Vagina (tissue), 2 donors: Measurements from ENCODE around the gene SBK2. TPM values are rescaled to one million over a fixed set of nuclear protein-coding genes. Genes with fewer than 3 reads are reported as not detected.
A peak's percentile ranks its signal among the peaks of the same experiment; 100 is the strongest.

Source experiments
- DNase-seq, 2 donors: peaks; one replicate each; pipeline ENCODE4 v3.0.0-alpha.2; 2017; ENCODE audit errors: extremely low spot score in 2 of 2
- H3K27ac ChIP-seq: fragments of 200-600 bp; sonication (generic); one replicate; pipeline ENCODE4 v1.5.1; 2019
- H3K27me3 ChIP-seq: fragments of 200-600 bp; sonication (generic); one replicate; pipeline ENCODE4 v1.5.1; 2019
- H3K36me3 ChIP-seq, 2 donors: fragments of 200-600 bp; sonication (generic); one replicate each; pipeline ENCODE4 v1.5.1; 2017 to 2019
- H3K4me1 ChIP-seq: fragments of 200-600 bp; sonication (generic); one replicate; pipeline ENCODE4 v1.5.1; 2019
- H3K4me3 ChIP-seq, 2 donors: fragments of 200-600 bp; sonication (generic); 1 replicate in 1 of 2; 2 replicates in 1 of 2; pipeline ENCODE4 v1.5.1; 2016 to 2019
- H3K9me3 ChIP-seq: fragments of 200-600 bp; sonication (generic); one replicate; pipeline ENCODE4 v1.5.1; 2019
- CTCF ChIP-seq, 3 experiments: fragments of 450-650 bp in 2 of 3; fragments of 200-600 bp in 1 of 3; sonication (generic) in 1 of 3; IDR thresholded peaks; one replicate each; pipeline ENCODE4 v1.5.1; 2017 to 2019; ENCODE audit warnings: antibody characterized with exemption in 3 of 3, mild to moderate bottlenecking in 2 of 3, moderate library complexity in 2 of 3
- POLR2A ChIP-seq, 2 donors: fragments of 450-650 bp; IDR thresholded peaks; one replicate each; pipeline ENCODE4 v1.6.1; 2017; ENCODE audit warnings: antibody characterized with exemption in 2 of 2, mild to moderate bottlenecking in 2 of 2, moderate library complexity in 2 of 2
- POLR2AphosphoS5 ChIP-seq, 2 donors: sonication (generic); formaldehyde crosslinking; IDR thresholded peaks; one replicate each; pipeline ENCODE4 v1.9.0; 2017; ENCODE audit warnings: antibody characterized with exemption in 2 of 2, mild to moderate bottlenecking in 2 of 2, low read depth in 1 of 2; ENCODE audit not compliant: insufficient read depth in 1 of 2
- intact Hi-C: fragments of 100-400 bp; cut with DNase I; formaldehyde crosslinking; loops from one replicate; pipeline ENCODE4 v1.15.1; 2023
- total RNA-seq: library from RNA; depleted of rRNA; stranded (reverse); fragments of >200 nt; gene quantifications from one replicate; pipeline ENCODE4 v1.2.3, GENCODE V29; 2016

SBK2 gene
- total RNA-seq, 1 donor from 2014 or later: not detected

- peaks cover 67% of the 10 kb centered on the region for H3K4me1 ChIP-seq
- H3K9me3 ChIP-seq: no peaks in the 10 kb centered on the region
- H3K27ac ChIP-seq: peak overlapping the region; percentile 95
- H3K4me3 ChIP-seq: peak overlapping the region; percentile 58 to 64
- no peaks in the 10 kb centered on the region for H3K27me3 ChIP-seq
- no peak for DNase-seq
- no peaks in the 10 kb centered on the region for H3K36me3 ChIP-seq
- no peak for TF ChIP-seq CTCF (IDR thresholded peaks at IDR 0.05)
- no peak for TF ChIP-seq POLR2AphosphoS5 (IDR thresholded peaks at IDR 0.05; ENCODE audit: insufficient read depth in 1 of 2, low read depth in 1 of 2)
- no peak for TF ChIP-seq POLR2A (IDR thresholded peaks at IDR 0.05)
- intact Hi-C loops: no loop called here
Measured at GRCh38 chr19:55485439-55486011, 51.4 kb downstream of the SBK2 start.

GRCh38 chr19:55484593-55485438 is 52.1 kb downstream of the SBK2 start, which contains the start of gene NAT14:
TSS of gene NAT14 (plus strand) at chr19:55485188. CDS start at chr19:55485709, 521 bp downstream.
- intact Hi-C loops: no loop called here
- peak within 1 kb of the TSS; percentile 58 to 64 for H3K4me3 ChIP-seq
- H3K27ac ChIP-seq: peak within 1 kb of the TSS; percentile 95
- DNase-seq: no peak
- no peaks in the 10 kb centered on the region for H3K27me3 ChIP-seq
- H3K4me1 ChIP-seq: peaks cover 63% of the 10 kb centered on the region
- TF ChIP-seq CTCF (IDR thresholded peaks at IDR 0.05) (no peak), POLR2A (IDR thresholded peaks at IDR 0.05) (no peak), POLR2AphosphoS5 (IDR thresholded peaks at IDR 0.05; ENCODE audit: insufficient read depth in 1 of 2, low read depth in 1 of 2) (peak in 1 of 2 donors; percentile 54)
- no peaks in the 10 kb centered on the region for H3K9me3 ChIP-seq
- H3K36me3 ChIP-seq: no peaks in the 10 kb centered on the region

GRCh38 chr19:55483706-55484592 is 53.0 kb downstream of the SBK2 start:
- Histone ChIP-seq H3K4me1 (peaks cover 55% of the 10 kb centered on the region), H3K27ac (no peak overlapping the region)

More at GRCh38 chr19:55483706-55484592, 53.0 kb downstream of the SBK2 start:
- no peak for TF ChIP-seq POLR2A (IDR thresholded peaks at IDR 0.05)
- TF ChIP-seq CTCF (IDR thresholded peaks at IDR 0.05): no peak
- TF ChIP-seq POLR2AphosphoS5 (IDR thresholded peaks at IDR 0.05; ENCODE audit: insufficient read depth in 1 of 2, low read depth in 1 of 2): no peak
- Histone ChIP-seq H3K27me3 (no peaks in the 10 kb centered on the region), H3K36me3 (no peaks in the 10 kb centered on the region), H3K9me3 (no peaks in the 10 kb centered on the region), H3K4me3 (peak overlapping the region; percentile 58 to 64)
- intact Hi-C loops: no loop called here
- no peak for DNase-seq
